Measurements from ENCODE around the gene MRAS. TPM values are rescaled to one million over a fixed set of nuclear protein-coding genes. Genes with fewer than 3 reads are reported as not detected.

Gene MRAS
- total RNA-seq, 4 donors from 2014 or later = 107 to 289 (median 171) TPM

GRCh38 chr3:138361561-138361971 is 13.2 kb downstream of the MRAS start:
- Histone ChIP-seq H3K36me3 (no peaks in the 10 kb centered on the region), H3K9me3 (no peaks in the 10 kb centered on the region), H3K4me3 (no peak overlapping the region), H3K27me3 (no peaks in the 10 kb centered on the region), H3K4me1 (peaks cover 0 to 99% (median 58%) of the 10 kb centered on the region in 4 donors), H3K27ac (peak overlapping the region in 3 of 4 donors; percentile 17 to 73 (median 64))
- DNase-seq (ENCODE audit: low spot score in 2 of 2) = no peak
- TF ChIP-seq CTCF (IDR thresholded peaks at IDR 0.05) (no peak), EP300 (IDR thresholded peaks at IDR 0.05) (no peak), POLR2A (IDR thresholded peaks at IDR 0.05) (no peak)
- WGBS, 2 donors = 65 to 76% methylated on average over 7 of the region's 7 CpGs

GRCh38 chr3:138362538-138362937 is 14.2 kb downstream of the MRAS start:
- Histone ChIP-seq H3K9me3 (no peaks in the 10 kb centered on the region), H3K27ac (peak overlapping the region in 2 of 4 donors; percentile 64 to 73), H3K4me1 (peaks cover 0 to 99% (median 61%) of the 10 kb centered on the region in 4 donors), H3K4me3 (no peak overlapping the region), H3K36me3 (no peaks in the 10 kb centered on the region), H3K27me3 (no peaks in the 10 kb centered on the region)
- DNase-seq (ENCODE audit: low spot score in 2 of 2) = no peak
- WGBS, 2 donors = 87 to 89% methylated on average over 7 of the region's 7 CpGs
- TF ChIP-seq CTCF (IDR thresholded peaks at IDR 0.05) (no peak), EP300 (IDR thresholded peaks at IDR 0.05) (no peak), POLR2A (IDR thresholded peaks at IDR 0.05) (no peak)

GRCh38 chr3:138363322-138363721 is 14.9 kb downstream of the MRAS start:
- H3K4me1 ChIP-seq = peaks cover 0 to 99% (median 61%) of the 10 kb centered on the region in 4 donors

DNA sequence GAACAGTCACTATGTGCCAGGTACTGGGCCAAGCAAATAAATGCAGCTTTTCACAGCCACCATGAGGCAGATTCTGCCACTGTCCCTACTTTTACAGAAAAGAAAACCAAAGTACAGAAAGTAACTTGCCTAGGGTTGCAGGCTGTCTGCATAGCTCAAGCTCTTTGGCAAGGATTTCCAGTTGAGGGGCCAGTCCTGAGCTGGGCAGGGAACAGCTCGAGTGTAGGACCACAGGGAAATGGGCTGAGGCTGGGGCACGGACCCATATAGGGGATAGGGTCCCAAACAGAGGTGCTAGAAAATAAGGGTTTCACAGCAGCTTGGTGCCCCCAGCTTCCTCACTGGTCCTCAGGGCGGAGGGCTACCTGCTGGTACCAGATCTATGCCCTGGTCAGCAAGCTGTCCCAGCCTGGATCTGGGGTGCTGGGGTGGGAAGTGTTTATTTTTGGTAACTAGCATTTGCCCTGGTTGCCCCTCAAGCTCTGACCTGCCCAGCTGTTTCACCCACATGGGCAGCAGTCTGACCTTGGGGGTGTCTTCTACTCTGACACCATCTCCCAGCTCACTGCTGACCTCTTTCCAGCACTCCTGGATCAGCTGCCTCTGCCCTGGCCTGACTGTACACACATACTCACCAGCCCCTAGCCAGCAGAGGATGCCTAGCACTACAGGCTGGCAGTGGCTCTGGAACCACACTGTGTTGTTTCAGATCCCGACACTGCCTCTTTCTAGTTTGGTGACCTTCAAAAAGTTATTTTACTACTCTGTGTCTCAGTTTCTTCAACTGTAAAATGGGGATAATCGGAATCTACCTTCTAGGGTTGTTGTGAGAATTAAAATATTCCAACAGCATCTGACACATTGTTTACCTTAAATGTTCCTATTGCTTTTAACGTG is 16.2 kb downstream of the MRAS start:
- H3K36me3 ChIP-seq = no peaks in the 10 kb centered on the region
- no peak for TF ChIP-seq POLR2A (IDR thresholded peaks at IDR 0.05)
- no peak for TF ChIP-seq CTCF (IDR thresholded peaks at IDR 0.05)
- no peak for TF ChIP-seq EP300 (IDR thresholded peaks at IDR 0.05)
- no peaks in the 10 kb centered on the region for H3K27me3 ChIP-seq
- H3K27ac ChIP-seq = peak overlapping the region in 3 of 4 donors; percentile 17 to 85 (median 71)
- no peak for DNase-seq (ENCODE audit: low spot score in 2 of 2)
- 87 to 89% methylated on average over 6 of the region's 6 CpGs for WGBS, 2 donors
- H3K4me3 ChIP-seq = no peak overlapping the region
- peaks cover 0 to 99% (median 59%) of the 10 kb centered on the region in 4 donors for H3K4me1 ChIP-seq
- H3K9me3 ChIP-seq = no peaks in the 10 kb centered on the region

More at GRCh38 chr3:138363322-138363721, 14.9 kb downstream of the MRAS start:
- no peak overlapping the region for H3K4me3 ChIP-seq
- H3K27ac ChIP-seq = peak overlapping the region in 2 of 4 donors; percentile 23 to 64
- TF ChIP-seq CTCF (IDR thresholded peaks at IDR 0.05) (no peak), POLR2A (IDR thresholded peaks at IDR 0.05) (no peak), EP300 (IDR thresholded peaks at IDR 0.05) (no peak)
- H3K9me3 ChIP-seq = no peaks in the 10 kb centered on the region
- DNase-seq (ENCODE audit: low spot score in 2 of 2) = no peak
- H3K27me3 ChIP-seq = no peaks in the 10 kb centered on the region
- H3K36me3 ChIP-seq = no peaks in the 10 kb centered on the region
- WGBS, 2 donors = 84 to 93% methylated on average over 4 of the region's 4 CpGs

DNA sequence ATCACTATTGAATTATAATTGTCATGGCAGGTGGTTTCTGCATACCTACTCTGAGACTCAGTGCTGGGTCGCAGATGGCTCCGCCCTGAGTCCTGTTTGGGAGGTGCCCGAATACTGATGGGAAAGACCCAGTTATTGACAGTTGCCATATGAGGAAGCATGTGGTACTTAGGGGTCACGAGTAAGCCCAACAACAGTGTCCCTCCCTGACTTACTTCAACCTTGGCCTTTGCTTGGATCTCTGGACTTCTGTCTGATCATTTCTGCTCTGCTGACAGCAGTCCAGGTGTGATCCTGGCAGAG is 16.8 kb downstream of the MRAS start:
- H3K4me1 ChIP-seq = peaks cover 0 to 99% (median 60%) of the 10 kb centered on the region in 4 donors
- H3K4me3 ChIP-seq = no peak overlapping the region
- no peak for DNase-seq (ENCODE audit: low spot score in 2 of 2)
- peak overlapping the region in 3 of 4 donors; percentile 12 to 91 (median 85) for H3K27ac ChIP-seq
- no peaks in the 10 kb centered on the region for H3K36me3 ChIP-seq
- no peaks in the 10 kb centered on the region for H3K27me3 ChIP-seq
- no peak for TF ChIP-seq POLR2A (IDR thresholded peaks at IDR 0.05)
- TF ChIP-seq EP300 (IDR thresholded peaks at IDR 0.05) = no peak
- no peak for TF ChIP-seq CTCF (IDR thresholded peaks at IDR 0.05)
- WGBS, 2 donors = 87 to 89% methylated on average over 4 of the region's 4 CpGs
- no peaks in the 10 kb centered on the region for H3K9me3 ChIP-seq
